Astrocyte (in vitro differentiated cells and primary cell): ENCODE data around the gene ZNF764.

ENCODE experiments used
- EZH2 ChIP-seq: IDR thresholded peaks from 2 replicates; pipeline ENCODE4 v1.6.1; 2012; ENCODE audit warnings: mild to moderate bottlenecking, low read length, inconsistent platforms; ENCODE audit not compliant: insufficient read depth
- TF ChIP-seq, protein P1 (sequence below): IDR thresholded peaks from 2 replicates; pipeline ENCODE4 v1.5.1; 2011; ENCODE audit warnings: low read depth, mild to moderate bottlenecking, inconsistent platforms, low read length, moderate library complexity; ENCODE audit not compliant: insufficient read depth

DNA sequence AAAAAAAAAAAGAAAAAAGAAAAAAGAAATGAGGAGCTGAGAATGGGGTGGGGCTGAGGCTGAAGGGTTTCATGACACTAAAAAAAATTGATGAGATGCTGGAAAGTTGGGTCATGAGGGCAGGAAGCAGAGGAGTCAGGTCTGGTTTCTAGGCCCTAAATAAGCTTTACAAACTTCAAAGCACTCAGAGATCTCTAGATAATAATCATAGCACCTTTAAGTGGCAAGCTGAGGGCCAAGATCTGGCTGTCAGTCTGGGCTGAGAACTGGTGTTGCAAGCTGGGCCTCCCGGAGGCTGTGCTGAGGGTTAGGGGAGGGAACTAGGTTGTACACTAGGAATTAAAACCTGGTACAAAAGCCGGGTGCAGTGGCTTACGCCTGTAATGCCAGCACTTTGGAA lies 6.4 kb downstream of the ZNF764 start:
- TF ChIP-seq EZH2 = no peak
- TF ChIP-seq, protein P1, sequence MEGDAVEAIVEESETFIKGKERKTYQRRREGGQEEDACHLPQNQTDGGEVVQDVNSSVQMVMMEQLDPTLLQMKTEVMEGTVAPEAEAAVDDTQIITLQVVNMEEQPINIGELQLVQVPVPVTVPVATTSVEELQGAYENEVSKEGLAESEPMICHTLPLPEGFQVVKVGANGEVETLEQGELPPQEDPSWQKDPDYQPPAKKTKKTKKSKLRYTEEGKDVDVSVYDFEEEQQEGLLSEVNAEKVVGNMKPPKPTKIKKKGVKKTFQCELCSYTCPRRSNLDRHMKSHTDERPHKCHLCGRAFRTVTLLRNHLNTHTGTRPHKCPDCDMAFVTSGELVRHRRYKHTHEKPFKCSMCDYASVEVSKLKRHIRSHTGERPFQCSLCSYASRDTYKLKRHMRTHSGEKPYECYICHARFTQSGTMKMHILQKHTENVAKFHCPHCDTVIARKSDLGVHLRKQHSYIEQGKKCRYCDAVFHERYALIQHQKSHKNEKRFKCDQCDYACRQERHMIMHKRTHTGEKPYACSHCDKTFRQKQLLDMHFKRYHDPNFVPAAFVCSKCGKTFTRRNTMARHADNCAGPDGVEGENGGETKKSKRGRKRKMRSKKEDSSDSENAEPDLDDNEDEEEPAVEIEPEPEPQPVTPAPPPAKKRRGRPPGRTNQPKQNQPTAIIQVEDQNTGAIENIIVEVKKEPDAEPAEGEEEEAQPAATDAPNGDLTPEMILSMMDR = no peak
